Right lobe of liver (tissue), 6 donors: ENCODE measurements around the gene ANAPC2. TPM values are rescaled to one million over a fixed set of nuclear protein-coding genes. Genes with fewer than 3 reads are reported as not detected.

Experiments
- ATAC-seq, 4 donors: fragments of 200-7000 bp; cut with Tn5 transposase; one replicate each; pipeline ENCODE4 v1.9.1; 2020; ENCODE audit warnings: mild to moderate bottlenecking in 4 of 4, moderate library complexity in 4 of 4
- DNase-seq, 3 donors: peaks; one replicate each; pipeline ENCODE4 v3.0.0-alpha.2; 2020
- H3K27ac ChIP-seq, 3 donors: fragments of 200-600 bp; one replicate each; pipeline ENCODE4 v1.8.0; 2022
- H3K27me3 ChIP-seq, 2 donors: fragments of 200-600 bp; one replicate each; pipeline ENCODE4 v1.8.0; 2022
- H3K36me3 ChIP-seq, 4 donors: fragments of 200-600 bp; sonication (generic) in 1 of 4; one replicate each; pipeline versions ENCODE4 v1.5.1 to v1.8.0; 2017 to 2022; ENCODE audit warnings: control low read depth in 1 of 4
- H3K4me1 ChIP-seq, 4 donors: fragments of 200-600 bp; sonication (generic) in 1 of 4; one replicate each; pipeline versions ENCODE4 v1.5.1 to v1.8.0; 2017 to 2022; ENCODE audit warnings: control low read depth in 1 of 4
- H3K4me3 ChIP-seq, 3 donors: fragments of 200-600 bp; one replicate each; pipeline ENCODE4 v1.8.0; 2022
- H3K9me3 ChIP-seq, 4 donors: fragments of 200-600 bp; sonication (generic) in 1 of 4; one replicate each; pipeline versions ENCODE4 v1.5.1 to v1.8.0; 2017 to 2022; ENCODE audit warnings: control low read depth in 1 of 4
- POLR2A ChIP-seq: fragments of 450-650 bp; IDR thresholded peaks from one replicate; pipeline ENCODE4 v1.6.1; 2017; ENCODE audit warnings: antibody characterized with exemption, mild to moderate bottlenecking
- WGBS: methylation state at CpG from one replicate; pipeline ENCODE4 v1.1.6; 2018; ENCODE audit warnings: low coverage, low lambda C conversion rate; ENCODE audit not compliant: insufficient coverage; ENCODE audit errors: missing lambda C conversion rate; 5-methylcytosine and 5-hydroxymethylcytosine counted together
- intact Hi-C, 2 donors: fragments of 100-400 bp; cut with DNase I; formaldehyde crosslinking; loops; one replicate each; pipeline versions ENCODE4 v1.11.2 to v1.14.1; 2022
- total RNA-seq, 6 experiments: library from RNA; depleted of rRNA in 2 of 6; stranded (reverse); fragments of >200 nt in 2 of 6; fragmentation: NEBNext Ultra II Directional in 3 of 6; extraction: Animal tissue kit (Norgen Biotek cat#: 25700) in 3 of 6; gene quantifications; one replicate each; pipeline versions ENCODE4 v1.1.0 to v1.2.4, GENCODE V29; 2016 to 2023
- TF ChIP-seq, protein P1 (sequence below), 4 donors: fragments of 200-600 bp in 3 of 4; fragments of 450-650 bp in 1 of 4; IDR thresholded peaks; one replicate each; pipeline versions ENCODE4 v1.5.1 to v1.8.0; 2016 to 2022; ENCODE audit warnings: antibody characterized with exemption in 4 of 4, mild to moderate bottlenecking in 2 of 4
- donor health status: DM: no; HTN: yes; CAD: no.
- donor health status: DM: no; HTN: no; CAD: no.
- donor health status: DM: no; HTN: no; CAD: no.
- donor health status: DM: no; HTN: yes; CAD: no.
- donor health status: DM: no; HTN: yes; CAD: no.

The ANAPC2 gene
- total RNA-seq, 6 experiments from 2014 or later = 16.1 to 36.5 (median 27.9) TPM

DNA sequence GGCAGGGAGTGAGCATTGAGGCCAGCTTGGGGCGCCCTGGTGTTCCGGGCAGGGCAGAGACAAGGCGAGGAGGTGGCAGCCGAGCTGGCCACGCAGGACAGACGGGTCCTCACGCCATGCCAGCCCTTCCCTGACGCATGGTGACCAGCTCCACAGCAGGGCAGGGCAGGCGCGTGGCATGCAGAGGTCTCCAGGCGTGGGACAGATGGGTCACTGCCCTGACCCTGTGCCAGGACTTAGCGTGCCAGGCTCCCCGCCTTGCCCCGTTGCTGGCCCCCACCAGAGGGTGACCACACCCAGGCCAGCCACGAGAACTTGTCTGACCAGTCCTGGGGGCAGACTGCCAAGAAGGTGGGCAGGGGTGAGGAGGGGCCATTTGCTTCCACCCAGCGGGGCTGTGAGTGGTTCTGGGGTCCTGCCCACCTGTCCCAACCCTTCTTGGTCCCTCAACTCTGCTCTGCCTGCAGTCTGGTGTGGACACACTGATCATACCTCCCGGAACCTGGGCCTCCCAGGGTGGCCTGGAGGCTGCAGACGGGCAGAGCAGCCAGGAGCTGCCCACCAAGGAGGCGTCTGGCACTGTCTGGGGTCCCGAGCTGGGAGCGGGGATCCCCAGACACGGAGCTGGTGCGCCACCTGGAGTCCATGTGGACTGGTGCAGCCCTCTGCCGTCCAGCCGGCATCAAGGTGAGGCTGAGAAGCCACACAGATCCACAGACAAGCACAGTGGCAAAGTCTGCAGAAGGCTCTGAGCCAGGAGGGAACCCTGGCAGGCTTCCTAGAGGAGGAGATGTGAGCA lies 38.9 kb upstream of the ANAPC2 start, which contains the start of gene RNF224:
Gene RNF224 (plus strand): TSS at position 449 of the 799 bp plus-strand sequence. CDS start 834 bp downstream, outside the sequence.
- Histone ChIP-seq H3K9me3 (no peaks in the 10 kb centered on the region), H3K4me1 (peaks cover 0 to 16% (median 5%) of the 10 kb centered on the region in 4 donors), H3K36me3 (no peaks in the 10 kb centered on the region), H3K27ac (no peak within 1 kb of the TSS), H3K27me3 (no peaks in the 10 kb centered on the region), H3K4me3 (no peak within 1 kb of the TSS)
- ATAC-seq (peak; percentile 54 to 61 (median 58)), DNase-seq (peak; percentile 82 to 84 (median 83))
- TF ChIP-seq, protein P1, sequence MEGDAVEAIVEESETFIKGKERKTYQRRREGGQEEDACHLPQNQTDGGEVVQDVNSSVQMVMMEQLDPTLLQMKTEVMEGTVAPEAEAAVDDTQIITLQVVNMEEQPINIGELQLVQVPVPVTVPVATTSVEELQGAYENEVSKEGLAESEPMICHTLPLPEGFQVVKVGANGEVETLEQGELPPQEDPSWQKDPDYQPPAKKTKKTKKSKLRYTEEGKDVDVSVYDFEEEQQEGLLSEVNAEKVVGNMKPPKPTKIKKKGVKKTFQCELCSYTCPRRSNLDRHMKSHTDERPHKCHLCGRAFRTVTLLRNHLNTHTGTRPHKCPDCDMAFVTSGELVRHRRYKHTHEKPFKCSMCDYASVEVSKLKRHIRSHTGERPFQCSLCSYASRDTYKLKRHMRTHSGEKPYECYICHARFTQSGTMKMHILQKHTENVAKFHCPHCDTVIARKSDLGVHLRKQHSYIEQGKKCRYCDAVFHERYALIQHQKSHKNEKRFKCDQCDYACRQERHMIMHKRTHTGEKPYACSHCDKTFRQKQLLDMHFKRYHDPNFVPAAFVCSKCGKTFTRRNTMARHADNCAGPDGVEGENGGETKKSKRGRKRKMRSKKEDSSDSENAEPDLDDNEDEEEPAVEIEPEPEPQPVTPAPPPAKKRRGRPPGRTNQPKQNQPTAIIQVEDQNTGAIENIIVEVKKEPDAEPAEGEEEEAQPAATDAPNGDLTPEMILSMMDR (IDR thresholded peaks at IDR 0.05) = peak; percentile 89 to 97 (median 94)
- TF ChIP-seq POLR2A = no peak
- WGBS = 0% methylated on average over 3 of the region's 25 CpGs
- intact Hi-C loops = no loop called here

DNA sequence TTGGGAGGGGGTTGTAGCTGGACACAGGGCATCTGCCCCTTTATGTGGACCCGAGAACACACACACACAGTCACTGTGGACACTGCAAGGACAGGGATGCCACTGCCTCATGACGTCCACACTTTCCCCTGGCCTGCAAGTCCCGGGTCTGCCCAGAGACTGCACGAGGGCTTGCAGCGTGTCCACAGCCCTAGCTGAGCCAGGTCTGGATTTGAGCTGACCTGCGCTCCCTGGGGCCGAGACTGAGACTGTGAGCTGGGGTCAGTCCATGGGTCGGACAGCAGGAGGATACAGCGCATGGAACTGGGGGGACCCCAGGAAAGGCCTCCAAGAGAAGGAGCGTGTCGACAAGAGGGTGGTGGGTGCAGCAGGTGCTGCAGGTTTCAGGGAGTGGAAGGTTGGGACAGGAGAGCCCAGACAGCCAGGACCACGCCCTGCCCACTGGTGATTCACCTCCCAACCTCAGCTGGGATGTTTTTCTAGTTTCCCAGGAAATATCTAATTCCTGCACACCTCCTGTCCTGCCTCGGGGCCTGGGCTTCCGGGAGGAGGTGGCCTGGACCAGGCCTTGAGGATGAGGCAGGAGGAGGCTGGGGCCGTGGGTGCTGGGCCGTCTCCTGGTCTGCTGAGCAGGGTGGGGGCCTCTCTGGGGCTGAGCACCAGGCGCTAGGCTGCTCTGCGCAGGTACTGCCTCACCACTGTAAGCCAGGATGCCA lies 38.1 kb upstream of the ANAPC2 start:
- no peak overlapping the region for H3K4me3 ChIP-seq
- H3K27me3 ChIP-seq = no peaks in the 10 kb centered on the region
- 47% methylated on average over 3 of the region's 18 CpGs for WGBS
- no peaks in the 10 kb centered on the region for H3K9me3 ChIP-seq
- DNase-seq = no peak
- ATAC-seq = no peak
- H3K4me1 ChIP-seq = peaks cover 0 to 17% (median 5%) of the 10 kb centered on the region in 4 donors
- H3K27ac ChIP-seq = no peak overlapping the region
- H3K36me3 ChIP-seq = no peaks in the 10 kb centered on the region
- no peak for TF ChIP-seq POLR2A
- TF ChIP-seq, protein P1 (IDR thresholded peaks at IDR 0.05) = no peak
- intact Hi-C loops = no loop called here

DNA sequence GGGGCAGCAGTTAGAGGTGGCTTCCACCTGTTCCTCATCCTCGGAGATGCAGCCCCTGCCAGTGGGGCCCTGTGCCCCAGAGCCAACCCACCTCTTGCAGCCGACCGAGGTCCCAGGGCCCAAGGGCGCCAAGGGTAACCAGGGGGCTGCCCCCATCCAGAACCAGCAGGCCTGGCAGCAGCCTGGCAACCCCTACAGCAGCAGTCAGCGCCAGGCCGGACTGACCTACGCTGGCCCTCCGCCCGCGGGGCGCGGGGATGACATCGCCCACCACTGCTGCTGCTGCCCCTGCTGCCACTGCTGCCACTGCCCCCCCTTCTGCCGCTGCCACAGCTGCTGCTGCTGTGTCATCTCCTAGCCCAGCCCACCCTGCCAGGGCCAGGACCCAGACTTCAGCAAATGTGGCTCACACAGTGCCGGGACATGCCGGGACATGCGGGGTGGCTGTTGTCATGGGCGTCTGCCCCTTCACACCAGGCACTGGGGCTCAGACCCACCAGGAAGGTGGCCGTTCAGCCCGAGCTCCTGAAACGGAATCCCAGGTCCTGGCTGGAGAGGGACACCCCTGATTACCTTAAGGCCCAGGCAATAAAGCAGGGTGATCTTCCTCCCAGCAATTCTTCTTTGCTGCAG lies 37.5 kb upstream of the ANAPC2 start:
- WGBS = 68% methylated on average over 6 of the region's 21 CpGs
- H3K36me3 ChIP-seq = no peaks in the 10 kb centered on the region
- H3K27ac ChIP-seq = no peak overlapping the region
- no peaks in the 10 kb centered on the region for H3K9me3 ChIP-seq
- ATAC-seq = no peak
- TF ChIP-seq, protein P1 (IDR thresholded peaks at IDR 0.05) = no peak
- TF ChIP-seq POLR2A = no peak
- no peaks in the 10 kb centered on the region for H3K27me3 ChIP-seq
- DNase-seq = no peak
- H3K4me1 ChIP-seq = peaks cover 0 to 19% (median 5%) of the 10 kb centered on the region in 4 donors
- H3K4me3 ChIP-seq = no peak overlapping the region
- intact Hi-C loops = no loop called here

DNA sequence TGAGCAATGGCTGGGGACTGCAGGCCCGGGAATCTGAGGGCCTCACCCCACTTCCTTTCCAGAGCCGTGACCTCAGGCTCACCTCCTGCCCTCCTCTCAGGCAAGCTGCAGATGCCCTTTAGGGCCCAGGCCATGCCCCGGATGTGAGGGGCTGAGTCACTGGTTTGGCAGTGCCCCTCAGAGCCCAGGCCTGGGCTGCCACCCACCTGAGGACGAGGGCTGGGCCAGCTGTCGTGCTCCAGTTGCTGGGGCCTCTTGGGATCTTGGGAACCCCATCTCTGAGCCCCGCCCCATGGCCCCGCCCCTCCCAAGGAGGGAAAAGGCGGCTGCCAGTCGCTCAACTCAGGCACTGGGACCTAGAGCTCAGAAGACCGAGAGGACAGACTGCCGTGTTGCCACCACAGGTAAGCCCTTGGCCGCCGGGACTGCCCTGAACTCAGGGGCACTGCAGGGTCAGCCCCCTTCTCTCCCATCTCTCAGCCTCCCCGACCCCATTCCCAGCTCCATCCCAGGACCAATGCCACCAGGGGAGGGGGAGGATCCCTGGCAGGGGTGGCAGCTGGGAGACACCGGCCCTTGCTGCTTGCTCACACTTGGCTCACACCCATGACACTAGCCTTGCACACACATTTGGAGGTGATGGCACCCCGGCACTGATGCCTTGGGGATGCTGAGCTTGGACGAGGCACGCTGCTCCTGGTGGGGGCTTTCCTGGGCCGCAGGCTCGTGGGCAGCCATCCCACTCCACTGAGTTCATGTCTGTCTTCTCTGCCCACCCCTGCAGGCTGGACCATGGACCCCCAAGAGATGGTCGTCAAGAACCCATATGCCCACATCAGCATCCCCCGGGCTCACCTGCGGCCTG lies 36.7 kb upstream of the ANAPC2 start, which contains the start of gene CYSRT1:
Gene CYSRT1 (plus strand): TSS at position 345 of the 865 bp plus-strand sequence. CDS start 448 bp downstream, at position 793.
- ATAC-seq = no peak
- no peak for TF ChIP-seq POLR2A
- TF ChIP-seq, protein P1 (IDR thresholded peaks at IDR 0.05) = no peak
- intact Hi-C loops = no loop called here
- DNase-seq = no peak
- Histone ChIP-seq H3K9me3 (no peaks in the 10 kb centered on the region), H3K27ac (peak within 1 kb of the TSS in 1 of 3 donors; percentile 72), H3K4me1 (peaks cover 0 to 19% (median 5%) of the 10 kb centered on the region in 4 donors), H3K4me3 (peak within 1 kb of the TSS; percentile 76 to 87 (median 85)), H3K36me3 (no peaks in the 10 kb centered on the region), H3K27me3 (no peaks in the 10 kb centered on the region)
- WGBS = 70% methylated on average over 10 of the region's 23 CpGs
